PC-3 (cell line): ENCODE data around the gene TH.

Source experiments
- EZH2 ChIP-seq: fragments of 300-600 bp; sonication (generic); IDR thresholded peaks from one replicate; pipeline ENCODE4 v1.6.1; 2017; ENCODE audit warnings: antibody characterized with exemption, mild to moderate bottlenecking, low read length; ENCODE audit not compliant: unreplicated experiment
- EZH2phosphoT487 ChIP-seq: fragments of 300-600 bp; sonication (generic); IDR thresholded peaks from 2 replicates; pipeline ENCODE4 v1.6.1; 2018; ENCODE audit warnings: mild to moderate bottlenecking, antibody characterized with exemption, low read length, borderline replicate concordance
- TF ChIP-seq, protein P1 (sequence below): fragments of 300-600 bp; sonication (generic); conservative IDR thresholded peaks from 2 replicates; pipeline ENCODE4 v1.5.1; 2017; ENCODE audit warnings: antibody characterized with exemption, low read depth, mild to moderate bottlenecking, low read length

DNA sequence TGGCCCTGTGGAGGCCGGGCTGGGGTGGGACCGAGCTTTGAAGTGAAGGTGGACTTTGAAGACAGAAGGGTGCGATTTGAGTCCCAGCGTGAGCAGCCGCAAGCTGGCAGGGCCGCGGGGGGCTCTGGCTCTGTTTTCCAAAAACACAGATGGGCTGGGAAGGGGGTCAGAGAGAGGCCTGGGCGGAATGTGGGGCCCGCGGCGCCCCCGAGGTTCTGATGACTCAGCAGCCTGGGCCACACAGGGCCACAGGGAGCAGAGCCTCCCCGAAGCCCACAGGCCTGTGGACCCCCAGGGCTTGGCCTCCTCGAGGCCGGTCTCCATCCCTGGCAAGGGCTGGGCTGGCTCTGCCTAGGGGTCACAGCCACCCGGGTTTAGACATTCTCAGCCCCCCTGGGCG, 16.7 kb downstream of the TH start:
- no peak for TF ChIP-seq EZH2
- TF ChIP-seq, protein P1, sequence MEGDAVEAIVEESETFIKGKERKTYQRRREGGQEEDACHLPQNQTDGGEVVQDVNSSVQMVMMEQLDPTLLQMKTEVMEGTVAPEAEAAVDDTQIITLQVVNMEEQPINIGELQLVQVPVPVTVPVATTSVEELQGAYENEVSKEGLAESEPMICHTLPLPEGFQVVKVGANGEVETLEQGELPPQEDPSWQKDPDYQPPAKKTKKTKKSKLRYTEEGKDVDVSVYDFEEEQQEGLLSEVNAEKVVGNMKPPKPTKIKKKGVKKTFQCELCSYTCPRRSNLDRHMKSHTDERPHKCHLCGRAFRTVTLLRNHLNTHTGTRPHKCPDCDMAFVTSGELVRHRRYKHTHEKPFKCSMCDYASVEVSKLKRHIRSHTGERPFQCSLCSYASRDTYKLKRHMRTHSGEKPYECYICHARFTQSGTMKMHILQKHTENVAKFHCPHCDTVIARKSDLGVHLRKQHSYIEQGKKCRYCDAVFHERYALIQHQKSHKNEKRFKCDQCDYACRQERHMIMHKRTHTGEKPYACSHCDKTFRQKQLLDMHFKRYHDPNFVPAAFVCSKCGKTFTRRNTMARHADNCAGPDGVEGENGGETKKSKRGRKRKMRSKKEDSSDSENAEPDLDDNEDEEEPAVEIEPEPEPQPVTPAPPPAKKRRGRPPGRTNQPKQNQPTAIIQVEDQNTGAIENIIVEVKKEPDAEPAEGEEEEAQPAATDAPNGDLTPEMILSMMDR, result no peak
- no peak for TF ChIP-seq EZH2phosphoT487
